ENCODE data around the gene ENTPD7. TPM values are rescaled to one million over a fixed set of nuclear protein-coding genes. Genes with fewer than 3 reads are reported as not detected.
"Not testable (repeated sequence)": the region's sequence is repeated elsewhere in the genome, so short reads cannot be mapped to it uniquely, and the experiment has no call there.

ENTPD7 gene, protein sequence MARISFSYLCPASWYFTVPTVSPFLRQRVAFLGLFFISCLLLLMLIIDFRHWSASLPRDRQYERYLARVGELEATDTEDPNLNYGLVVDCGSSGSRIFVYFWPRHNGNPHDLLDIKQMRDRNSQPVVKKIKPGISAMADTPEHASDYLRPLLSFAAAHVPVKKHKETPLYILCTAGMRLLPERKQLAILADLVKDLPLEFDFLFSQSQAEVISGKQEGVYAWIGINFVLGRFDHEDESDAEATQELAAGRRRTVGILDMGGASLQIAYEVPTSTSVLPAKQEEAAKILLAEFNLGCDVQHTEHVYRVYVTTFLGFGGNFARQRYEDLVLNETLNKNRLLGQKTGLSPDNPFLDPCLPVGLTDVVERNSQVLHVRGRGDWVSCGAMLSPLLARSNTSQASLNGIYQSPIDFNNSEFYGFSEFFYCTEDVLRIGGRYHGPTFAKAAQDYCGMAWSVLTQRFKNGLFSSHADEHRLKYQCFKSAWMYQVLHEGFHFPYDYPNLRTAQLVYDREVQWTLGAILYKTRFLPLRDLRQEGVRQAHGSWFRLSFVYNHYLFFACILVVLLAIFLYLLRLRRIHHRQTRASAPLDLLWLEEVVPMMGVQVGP
- polyA plus RNA-seq (ENCODE audit: insufficient read length in 4 of 4): 10 to 100 TPM; 18.0 to 23.1 (median 19.9) TPM

- DNase-seq (ENCODE audit: low read depth in 4 of 4, low spot score in 2 of 4): peak in 3 of 4 donors; percentile 72 to 93 (median 87)
Observed at GRCh38 chr10:99659031-99659867, at the start of gene ENTPD7. Gene ENTPD7 (plus strand): TSS chr10:99659509. CDS start chr10:99659957, 448 bp downstream.

GRCh38 chr10:99610221-99610620 lies 49.1 kb upstream of the ENTPD7 start:
- DNase-seq (ENCODE audit: low read depth in 4 of 4, low spot score in 2 of 4): no peak

- DNase-seq (ENCODE audit: low read depth in 4 of 4, low spot score in 2 of 4): no peak
Observed at GRCh38 chr10:99611326-99611725, 48.0 kb upstream of the ENTPD7 start.

GRCh38 chr10:99612167-99612831 lies 47.0 kb upstream of the ENTPD7 start:
- DNase-seq (ENCODE audit: low read depth in 4 of 4, low spot score in 2 of 4): no peak

GRCh38 chr10:99615426-99615825 lies 43.9 kb upstream of the ENTPD7 start:
- no peak for DNase-seq (ENCODE audit: low read depth in 4 of 4, low spot score in 2 of 4)

DNA sequence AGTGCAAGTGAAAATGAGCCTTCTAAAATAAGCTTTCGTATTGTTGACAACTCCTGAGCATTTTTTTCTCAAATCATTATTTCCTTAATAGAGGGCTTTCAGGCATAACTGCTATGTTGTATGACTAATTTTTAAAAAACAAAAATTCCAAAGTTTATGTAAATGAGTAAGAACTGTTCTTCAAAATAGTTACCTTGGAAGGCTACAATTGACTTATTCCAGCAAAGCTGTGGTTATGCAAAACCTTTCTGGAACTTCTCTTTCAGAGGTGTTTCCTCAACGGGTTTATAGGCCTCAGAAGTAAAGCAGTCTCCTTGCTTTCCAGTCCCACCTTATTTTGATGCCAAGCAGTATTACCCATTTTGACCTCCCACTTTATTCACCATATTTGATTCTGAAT lies 41.6 kb upstream of the ENTPD7 start:
- no peak for DNase-seq (ENCODE audit: low read depth in 4 of 4, low spot score in 2 of 4)

DNA sequence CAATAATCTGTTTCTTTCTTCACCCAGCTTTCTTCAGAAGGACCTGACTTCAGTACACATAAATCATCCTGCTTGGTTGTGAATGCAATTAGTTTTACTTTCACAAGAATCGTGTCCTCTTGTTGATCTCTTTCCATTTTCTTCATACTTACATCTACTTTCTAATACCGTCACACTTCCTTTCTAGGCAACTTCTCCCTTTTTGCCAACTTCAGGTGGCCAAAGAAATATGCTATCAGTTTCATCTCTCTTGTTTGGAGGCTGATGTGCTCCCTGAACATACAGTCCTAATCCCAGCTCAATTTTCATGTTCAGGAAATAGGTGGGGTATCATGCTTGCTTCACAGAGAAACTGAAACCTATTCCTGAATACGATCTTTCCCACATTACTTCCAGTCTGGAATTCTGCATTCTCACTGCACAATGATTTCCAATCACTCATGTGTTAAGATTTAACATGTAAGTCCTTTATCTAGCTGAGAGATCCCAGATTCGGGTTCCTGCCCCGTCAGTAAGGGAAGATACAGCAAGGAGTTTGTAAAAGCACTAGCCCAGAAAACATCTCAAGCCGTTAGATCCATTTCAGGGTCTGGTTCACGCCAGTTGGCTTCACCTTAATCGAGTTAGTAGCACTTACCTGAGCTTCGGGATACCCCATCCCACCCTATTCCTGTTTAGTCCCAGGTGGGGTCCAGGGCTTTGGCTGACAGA lies 40.1 kb upstream of the ENTPD7 start:
- no peak for DNase-seq (ENCODE audit: low read depth in 4 of 4, low spot score in 2 of 4)

DNA sequence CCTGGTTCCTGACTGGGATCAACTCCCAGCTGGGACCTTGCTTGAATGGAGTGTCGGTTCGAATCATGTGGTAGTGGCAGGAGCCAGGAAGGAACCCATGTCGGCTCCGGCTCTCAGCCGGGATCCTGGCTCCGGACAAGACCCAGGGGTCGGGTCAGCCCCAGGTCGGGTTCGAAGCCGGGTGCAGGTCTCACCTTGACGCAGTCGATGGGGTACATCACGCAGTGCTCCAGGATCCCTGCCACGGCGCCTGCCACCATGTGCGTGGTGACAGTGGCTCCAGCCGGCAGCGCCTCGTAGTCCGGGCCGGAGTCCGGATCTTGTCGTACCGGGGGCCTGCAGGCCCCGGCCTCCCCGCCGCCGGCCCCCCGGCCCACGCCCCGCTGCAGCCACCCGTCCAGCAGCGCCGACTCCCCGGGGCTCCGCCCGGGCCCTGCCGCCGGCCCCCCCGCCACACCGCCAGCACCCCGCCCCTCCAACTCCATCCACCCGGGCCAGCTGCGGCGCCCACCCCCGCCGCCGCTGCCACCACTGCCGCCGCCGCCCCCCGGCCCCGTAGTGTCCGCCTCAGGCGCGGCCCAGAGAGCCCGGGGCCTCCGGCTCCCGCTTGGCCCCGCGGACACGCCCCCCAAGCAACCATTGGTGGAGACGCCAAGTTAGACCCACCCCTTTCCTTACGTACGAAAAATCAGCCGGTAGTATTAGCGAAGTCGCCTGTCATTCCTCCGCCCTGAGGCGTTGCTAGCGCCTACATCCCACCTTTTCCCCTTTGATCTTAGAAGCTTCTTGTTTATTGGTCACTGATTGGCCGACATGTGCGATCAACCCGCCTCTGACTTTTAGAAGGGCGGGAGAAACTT lies 39.2 kb upstream of the ENTPD7 start, which contains the start of gene SLC25A28:
Gene SLC25A28 (minus strand): TSS at position 589 of the 860 bp plus-strand sequence. CDS start 104 bp downstream, at position 485.
- DNase-seq (ENCODE audit: low read depth in 4 of 4, low spot score in 2 of 4): peak; percentile 95 to 98 (median 97)

GRCh38 chr10:99620711-99621453 lies 38.4 kb upstream of the ENTPD7 start:
- DNase-seq (ENCODE audit: low read depth in 4 of 4, low spot score in 2 of 4): peak; percentile 76 to 91 (median 79)

DNA sequence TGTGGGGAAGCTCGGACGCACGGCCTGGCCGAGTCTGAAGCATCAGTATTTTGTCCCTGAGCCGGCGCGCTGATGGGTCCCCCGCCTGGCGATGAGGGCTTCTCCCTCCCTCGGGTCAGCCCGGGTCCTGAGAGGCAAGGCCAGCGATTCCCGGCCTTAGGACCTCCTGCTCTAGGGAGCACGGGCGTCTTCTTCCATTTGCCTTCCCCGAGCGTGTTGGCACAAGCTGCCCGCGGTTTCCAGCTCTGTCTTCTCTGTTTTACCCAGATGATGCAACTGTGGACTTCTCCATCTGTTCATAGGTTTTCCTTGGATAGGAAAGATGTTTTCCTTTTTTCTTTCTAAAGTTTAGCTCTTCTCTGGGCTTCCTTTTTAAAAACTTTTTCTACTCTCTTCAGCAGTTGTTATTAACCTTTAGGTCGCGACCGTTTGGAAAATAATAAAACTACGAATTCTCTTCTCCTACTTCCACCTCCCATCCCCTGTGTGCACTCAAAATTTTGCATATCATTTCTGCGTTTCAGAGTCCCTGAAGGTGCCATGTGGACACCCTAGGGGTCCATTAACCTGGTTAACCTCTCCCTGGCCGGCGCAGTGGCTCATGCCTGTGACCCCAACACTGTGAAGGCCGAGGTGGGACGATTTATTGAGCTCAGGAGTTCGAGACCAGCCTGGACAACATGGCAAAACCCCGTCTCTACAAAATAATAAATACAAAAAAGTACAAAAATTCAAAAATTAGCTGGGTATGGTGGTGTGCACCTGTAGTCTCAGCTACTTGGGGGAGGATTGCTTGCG lies 37.7 kb upstream of the ENTPD7 start:
- no peak for DNase-seq (ENCODE audit: low read depth in 4 of 4, low spot score in 2 of 4)

DNA sequence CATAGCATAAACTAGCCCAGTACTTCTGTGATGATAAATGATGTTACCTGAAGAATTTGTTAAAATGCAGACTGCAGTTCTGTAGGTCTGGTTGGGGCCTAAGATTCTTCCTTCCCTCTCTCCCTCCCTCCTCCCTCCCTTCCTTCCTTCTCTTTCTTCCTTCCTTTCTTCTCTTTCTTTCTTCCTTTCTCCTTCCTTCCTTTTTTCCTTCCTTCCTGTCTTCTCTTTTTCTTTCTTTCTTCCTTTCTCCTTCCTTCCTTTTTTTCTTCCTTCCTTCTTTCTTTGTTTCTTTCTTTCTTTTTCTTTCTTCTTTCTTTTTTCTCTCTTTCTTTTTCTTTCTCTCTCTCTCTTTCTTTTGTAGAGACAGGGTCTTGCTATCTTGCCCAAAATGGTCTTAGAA lies 35.4 kb upstream of the ENTPD7 start:
- DNase-seq (ENCODE audit: low read depth in 4 of 4, low spot score in 2 of 4): no peak

- DNase-seq (ENCODE audit: low read depth in 4 of 4, low spot score in 2 of 4): not testable (repeated sequence)
Observed at GRCh38 chr10:99625124-99625523, 34.2 kb upstream of the ENTPD7 start.

DNA sequence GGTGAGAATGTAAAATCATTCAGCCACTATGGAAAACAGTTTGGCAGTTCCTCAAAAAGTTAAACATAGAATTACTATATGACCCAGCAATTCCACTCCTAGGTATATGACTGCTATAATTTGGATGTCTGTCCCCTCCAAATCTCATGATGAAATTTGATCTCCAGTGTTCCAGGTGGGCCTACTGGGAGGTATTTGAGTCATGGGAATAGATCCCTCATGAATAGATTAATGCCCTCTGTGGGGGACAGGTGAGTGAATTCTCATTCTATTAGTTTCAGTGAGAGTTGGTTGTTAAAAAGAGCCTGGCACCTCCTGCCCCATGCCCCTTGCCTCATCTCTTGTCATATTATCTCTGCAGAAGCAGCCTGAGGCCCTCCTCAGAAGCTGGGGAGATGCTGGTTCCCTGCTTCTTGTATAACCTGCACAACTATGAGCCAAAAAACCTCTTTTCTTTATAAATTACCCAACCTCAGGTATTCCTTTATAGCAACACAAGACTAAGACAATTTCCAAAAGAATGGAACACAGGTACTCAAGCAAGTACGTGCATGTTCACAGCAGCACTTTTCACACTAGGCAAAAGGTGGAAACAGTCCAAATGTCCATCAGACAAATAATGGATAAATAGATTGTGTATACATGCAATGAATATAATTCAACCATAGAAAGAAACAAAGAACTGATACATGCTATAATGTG lies 30.2 kb upstream of the ENTPD7 start:
- DNase-seq (ENCODE audit: low read depth in 4 of 4, low spot score in 2 of 4): no peak

GRCh38 chr10:99629625-99629978 lies 29.7 kb upstream of the ENTPD7 start:
- DNase-seq (ENCODE audit: low read depth in 4 of 4, low spot score in 2 of 4): no peak

DNA sequence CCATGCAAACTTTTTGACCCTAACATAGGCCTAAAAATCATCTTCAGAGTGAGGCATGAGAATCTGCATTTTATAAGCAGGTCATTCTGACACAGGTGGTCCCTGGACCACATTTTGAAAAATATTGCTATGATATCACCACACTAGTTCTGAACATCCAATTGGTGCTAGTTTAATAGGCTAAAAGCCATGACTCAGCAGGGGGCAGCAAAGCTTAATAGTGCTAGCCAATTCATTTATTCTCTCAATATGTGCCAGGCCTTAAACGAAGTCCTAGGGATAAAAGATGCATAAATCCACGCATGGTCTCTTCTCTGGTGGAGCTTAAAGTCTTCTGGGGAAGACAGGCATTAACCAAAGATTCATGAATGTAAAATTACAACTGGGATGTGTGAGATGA lies 28.9 kb upstream of the ENTPD7 start:
- no peak for DNase-seq (ENCODE audit: low read depth in 4 of 4, low spot score in 2 of 4)

- no peak for DNase-seq (ENCODE audit: low read depth in 4 of 4, low spot score in 2 of 4)
Observed at GRCh38 chr10:99630991-99631390, 28.3 kb upstream of the ENTPD7 start.

DNA sequence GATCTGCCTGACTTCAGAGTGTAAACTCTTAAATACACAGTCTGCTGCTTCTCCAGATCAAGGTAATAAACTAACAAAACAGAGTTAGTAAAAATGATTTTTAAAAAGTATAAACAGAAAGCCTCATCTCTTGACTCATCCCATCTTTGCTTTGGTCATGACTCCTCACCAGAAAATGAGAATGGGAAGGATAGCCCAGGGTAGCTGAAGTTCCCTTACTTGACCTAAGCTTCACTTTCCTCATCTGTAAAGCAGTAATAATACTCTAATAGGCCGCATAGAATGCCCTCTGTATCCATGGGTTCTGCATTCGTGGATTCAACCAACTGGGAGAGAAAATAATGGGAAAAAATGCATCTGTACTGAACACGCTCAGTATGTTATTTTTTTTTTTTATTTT lies 27.8 kb upstream of the ENTPD7 start:
- DNase-seq (ENCODE audit: low read depth in 4 of 4, low spot score in 2 of 4): no peak

All from left renal cortex interstitium (tissue), 4 donors.